ENCODE results near the gene IREB2.
"Not testable (repeated sequence)": the region's sequence is repeated elsewhere in the genome, so short reads cannot be mapped to it uniquely, and the experiment has no call there.

The IREB2 gene

GRCh38 chr15:78402061-78402610 is 35.9 kb upstream of the IREB2 start:
- no peak for TF ChIP-seq CTCF (IDR thresholded peaks at IDR 0.05; ENCODE audit: low read depth, low read length, missing control alignments)
- Histone ChIP-seq H3K27ac (no peak overlapping the region), H3K27me3 (replicated peaks) (no peaks in the 10 kb centered on the region), H3K36me3 (replicated peaks) (no peaks in the 10 kb centered on the region), H3K4me3 (ENCODE audit: low read depth, low read length) (no peak overlapping the region)
- DNase-seq: no peak
- in situ Hi-C loops (cut with HindIII; ENCODE audit: low pct_ligation_motif_present, low sequenced_read_pairs): no loop called here

GRCh38 chr15:78404125-78404524 is 33.9 kb upstream of the IREB2 start:
- DNase-seq: no peak
- Histone ChIP-seq H3K27ac (no peak overlapping the region), H3K4me3 (ENCODE audit: low read depth, low read length) (no peak overlapping the region), H3K27me3 (replicated peaks) (no peaks in the 10 kb centered on the region), H3K36me3 (replicated peaks) (no peaks in the 10 kb centered on the region)
- no peak for TF ChIP-seq CTCF (IDR thresholded peaks at IDR 0.05; ENCODE audit: low read depth, low read length, missing control alignments)
- in situ Hi-C loops (cut with HindIII; ENCODE audit: low pct_ligation_motif_present, low sequenced_read_pairs): no loop called here

GRCh38 chr15:78404796-78405195 is 33.2 kb upstream of the IREB2 start:
- in situ Hi-C loops (cut with HindIII; ENCODE audit: low pct_ligation_motif_present, low sequenced_read_pairs); H3K27ac ChIP-seq; DNase-seq; H3K27me3 ChIP-seq (replicated peaks); H3K36me3 ChIP-seq (replicated peaks); H3K4me3 ChIP-seq (ENCODE audit: low read depth, low read length): not testable (repeated sequence)

- no peak overlapping the region for H3K27ac ChIP-seq
- no peaks in the 10 kb centered on the region for H3K27me3 ChIP-seq (replicated peaks)
- H3K36me3 ChIP-seq (replicated peaks): no peaks in the 10 kb centered on the region
- no peak for DNase-seq
- in situ Hi-C loops (cut with HindIII; ENCODE audit: low pct_ligation_motif_present, low sequenced_read_pairs): no loop called here
- no peak overlapping the region for H3K4me3 ChIP-seq (ENCODE audit: low read depth, low read length)
- TF ChIP-seq CTCF (IDR thresholded peaks at IDR 0.05; ENCODE audit: low read depth, low read length, missing control alignments): no peak
Observed at GRCh38 chr15:78405336-78405924, 32.6 kb upstream of the IREB2 start.

GRCh38 chr15:78406016-78406585 is 31.9 kb upstream of the IREB2 start:
- no peak overlapping the region for H3K27ac ChIP-seq
- no peaks in the 10 kb centered on the region for H3K27me3 ChIP-seq (replicated peaks)
- no peak overlapping the region for H3K4me3 ChIP-seq (ENCODE audit: low read depth, low read length)
- in situ Hi-C loops (cut with HindIII; ENCODE audit: low pct_ligation_motif_present, low sequenced_read_pairs): no loop called here
- no peak for TF ChIP-seq CTCF (IDR thresholded peaks at IDR 0.05; ENCODE audit: low read depth, low read length, missing control alignments)
- no peaks in the 10 kb centered on the region for H3K36me3 ChIP-seq (replicated peaks)
- no peak for DNase-seq

GRCh38 chr15:78407608-78408354 is 30.2 kb upstream of the IREB2 start:
- in situ Hi-C loops (cut with HindIII; ENCODE audit: low pct_ligation_motif_present, low sequenced_read_pairs): no loop called here
- no peak for DNase-seq

More at GRCh38 chr15:78407608-78408354, 30.2 kb upstream of the IREB2 start:
- H3K27me3 ChIP-seq (replicated peaks): no peaks in the 10 kb centered on the region
- no peaks in the 10 kb centered on the region for H3K36me3 ChIP-seq (replicated peaks)
- H3K27ac ChIP-seq: no peak overlapping the region
- TF ChIP-seq CTCF (IDR thresholded peaks at IDR 0.05; ENCODE audit: low read depth, low read length, missing control alignments): no peak
- H3K4me3 ChIP-seq (ENCODE audit: low read depth, low read length): no peak overlapping the region
